Activated T-cell treated with anti-CD3 and anti-CD28 coated beads, Interleukin-2, amount 50 U/mL, for 1 hour (primary cell): ENCODE data around the gene CTNNA2.

Source experiments
- DNase-seq: peaks from one replicate; pipeline ENCODE4 v3.0.0-alpha.2; 2020

Gene CTNNA2

GRCh38 chr2:80655265-80655664 lies 1142.4 kb downstream of the CTNNA2 start:
- no peak for DNase-seq

GRCh38 chr2:80670763-80671162 lies 1157.9 kb downstream of the CTNNA2 start:
- DNase-seq: no peak

DNA sequence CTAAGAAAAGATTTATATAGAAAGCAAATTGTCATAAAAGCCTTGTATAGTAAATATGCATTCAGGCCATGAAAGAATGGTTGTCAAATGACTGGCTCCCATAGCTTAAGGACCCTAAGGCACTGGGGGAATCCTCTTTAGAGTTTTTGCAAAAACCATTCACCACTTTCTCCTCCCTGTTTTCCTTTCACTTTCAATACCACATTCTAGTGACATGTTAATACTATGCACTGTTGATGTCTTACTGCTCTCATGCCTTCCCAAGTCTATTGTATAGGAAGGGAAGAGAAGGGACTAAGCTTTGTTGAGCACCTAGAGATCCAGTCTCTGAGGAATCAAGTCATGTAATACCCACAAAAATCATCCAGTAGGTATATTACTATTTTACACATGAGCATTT lies 1174.7 kb downstream of the CTNNA2 start:
- no peak for DNase-seq

DNA sequence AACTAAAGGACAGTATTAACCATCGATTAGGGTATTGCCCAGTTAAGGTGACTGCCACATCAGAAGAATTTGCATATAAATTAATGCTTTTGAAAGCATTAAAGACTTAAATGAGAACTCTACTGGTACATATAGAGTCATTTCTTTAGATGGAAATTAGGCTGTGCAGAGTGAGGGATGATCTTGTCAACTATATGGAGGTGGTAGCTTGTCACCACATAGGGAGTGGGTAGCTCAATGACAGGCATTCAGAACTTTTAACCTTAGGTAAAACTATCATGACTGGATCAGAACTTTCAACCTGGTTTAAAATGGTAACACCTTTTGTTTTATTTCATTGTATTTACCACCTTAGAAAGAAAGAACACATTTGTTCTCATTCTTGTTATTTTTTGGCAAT lies 1176.3 kb downstream of the CTNNA2 start:
- no peak for DNase-seq
